SK-N-MC (cell line): ENCODE results near the gene IL7R.

Experiments
- DNase-seq: peaks from one replicate; pipeline ENCODE4 v3.0.0-alpha.2; 2011; ENCODE audit warnings: low read depth, low spot score
- H3K27ac ChIP-seq: fragments of 200-600 bp; sonication (generic); 2 replicates; pipeline ENCODE4 v1.5.1; 2016; ENCODE audit warnings: mixed run types
- H3K36me3 ChIP-seq: fragments of 200-600 bp; sonication (generic); 2 replicates; pipeline ENCODE4 v1.6.1; 2017; ENCODE audit warnings: antibody characterized with exemption, low read length, mixed read lengths; ENCODE audit not compliant: insufficient read depth
- H3K4me3 ChIP-seq: fragments of 200-600 bp; sonication (generic); 2 replicates; pipeline ENCODE4 v1.5.1; 2016
- H3K9ac ChIP-seq: fragments of 200-600 bp; sonication (generic); 2 replicates; pipeline ENCODE4 v1.8.0; 2017; ENCODE audit warnings: mixed run types, mixed read lengths; ENCODE audit not compliant: insufficient read length
- H3K9me3 ChIP-seq: fragments of 200-600 bp; sonication (generic); 2 replicates; pipeline ENCODE4 v1.6.1; 2017; ENCODE audit warnings: low read depth, mild to moderate bottlenecking, antibody characterized with exemption, low read length, moderate library complexity, mixed read lengths
- EZH2 ChIP-seq: fragments of 200-600 bp; sonication (generic); IDR thresholded peaks from one replicate; pipeline ENCODE4 v1.6.1; 2017; ENCODE audit warnings: antibody characterized with exemption
- FOXP2 ChIP-seq: optimal IDR thresholded peaks from 2 replicates; pipeline ENCODE3; 2011; ENCODE audit warnings: mild to moderate bottlenecking, moderate library complexity; ENCODE audit not compliant: insufficient read depth; ENCODE audit errors: extremely low read length, control extremely low read depth
- POLR2AphosphoS5 ChIP-seq: IDR thresholded peaks from 2 replicates; pipeline ENCODE4 v1.6.1; 2012; ENCODE audit warnings: mild to moderate bottlenecking, low read depth, low read length, borderline replicate concordance

The IL7R gene

GRCh38 chr5:35876922-35877321 is 20.2 kb downstream of the IL7R start:
- no peaks in the 10 kb centered on the region for H3K9me3 ChIP-seq
- no peak overlapping the region for H3K4me3 ChIP-seq
- DNase-seq: no peak
- no peak overlapping the region for H3K27ac ChIP-seq
- H3K36me3 ChIP-seq: no peaks in the 10 kb centered on the region
- TF ChIP-seq FOXP2 (no peak), POLR2AphosphoS5 (no peak), EZH2 (no peak)
- no peak overlapping the region for H3K9ac ChIP-seq

GRCh38 chr5:35877655-35878054 is 21.0 kb downstream of the IL7R start:
- no peak overlapping the region for H3K9ac ChIP-seq
- TF ChIP-seq POLR2AphosphoS5: no peak
- no peak for TF ChIP-seq FOXP2
- TF ChIP-seq EZH2: no peak
- DNase-seq: no peak
- H3K9me3 ChIP-seq: no peaks in the 10 kb centered on the region
- no peak overlapping the region for H3K4me3 ChIP-seq
- H3K36me3 ChIP-seq: no peaks in the 10 kb centered on the region
- no peak overlapping the region for H3K27ac ChIP-seq

GRCh38 chr5:35878079-35878478 is 21.4 kb downstream of the IL7R start:
- no peaks in the 10 kb centered on the region for H3K9me3 ChIP-seq
- no peaks in the 10 kb centered on the region for H3K36me3 ChIP-seq
- no peak overlapping the region for H3K9ac ChIP-seq
- TF ChIP-seq EZH2: no peak
- TF ChIP-seq POLR2AphosphoS5: no peak
- TF ChIP-seq FOXP2: no peak
- no peak overlapping the region for H3K4me3 ChIP-seq
- no peak overlapping the region for H3K27ac ChIP-seq
- DNase-seq: no peak

GRCh38 chr5:35879096-35879495 is 22.4 kb downstream of the IL7R start:
- Histone ChIP-seq H3K9me3 (no peaks in the 10 kb centered on the region), H3K9ac (no peak overlapping the region), H3K36me3 (no peaks in the 10 kb centered on the region), H3K4me3 (no peak overlapping the region), H3K27ac (no peak overlapping the region)
- DNase-seq: no peak
- no peak for TF ChIP-seq FOXP2
- no peak for TF ChIP-seq EZH2
- TF ChIP-seq POLR2AphosphoS5: no peak

- H3K9me3 ChIP-seq: no peaks in the 10 kb centered on the region
- no peak overlapping the region for H3K27ac ChIP-seq
- TF ChIP-seq FOXP2: no peak
- TF ChIP-seq EZH2: no peak
- TF ChIP-seq POLR2AphosphoS5: no peak
- DNase-seq: no peak
- no peak overlapping the region for H3K9ac ChIP-seq
- no peaks in the 10 kb centered on the region for H3K36me3 ChIP-seq
- no peak overlapping the region for H3K4me3 ChIP-seq
These were observed 23.0 kb downstream of the IL7R start for GRCh38 chr5:35879649-35880048.

GRCh38 chr5:35880156-35880555 is 23.5 kb downstream of the IL7R start:
- Histone ChIP-seq H3K36me3 (no peaks in the 10 kb centered on the region), H3K9me3 (no peaks in the 10 kb centered on the region), H3K4me3 (no peak overlapping the region), H3K9ac (no peak overlapping the region), H3K27ac (no peak overlapping the region)
- DNase-seq: no peak
- TF ChIP-seq POLR2AphosphoS5 (no peak), FOXP2 (no peak), EZH2 (no peak)

- TF ChIP-seq POLR2AphosphoS5 (no peak), EZH2 (no peak), FOXP2 (no peak)
- Histone ChIP-seq H3K4me3 (no peak overlapping the region), H3K27ac (no peak overlapping the region), H3K36me3 (no peaks in the 10 kb centered on the region), H3K9me3 (no peaks in the 10 kb centered on the region), H3K9ac (no peak overlapping the region)
- no peak for DNase-seq
These were observed 25.1 kb downstream of the IL7R start for GRCh38 chr5:35881758-35882157.

- no peak overlapping the region for H3K27ac ChIP-seq
These were observed 27.6 kb downstream of the IL7R start for GRCh38 chr5:35884191-35884769.

GRCh38 chr5:35884773-35885172 is 28.1 kb downstream of the IL7R start:
- DNase-seq: no peak
- Histone ChIP-seq H3K36me3 (no peaks in the 10 kb centered on the region), H3K4me3 (no peak overlapping the region), H3K9me3 (no peaks in the 10 kb centered on the region), H3K9ac (no peak overlapping the region), H3K27ac (no peak overlapping the region)
- no peak for TF ChIP-seq EZH2
- no peak for TF ChIP-seq POLR2AphosphoS5
- no peak for TF ChIP-seq FOXP2

More at GRCh38 chr5:35884191-35884769, 27.6 kb downstream of the IL7R start:
- TF ChIP-seq EZH2 (no peak), POLR2AphosphoS5 (no peak), FOXP2 (no peak)
- no peak overlapping the region for H3K4me3 ChIP-seq
- peak; percentile 40 for DNase-seq
- no peaks in the 10 kb centered on the region for H3K36me3 ChIP-seq
- H3K9ac ChIP-seq: no peak overlapping the region
- H3K9me3 ChIP-seq: no peaks in the 10 kb centered on the region
